HL-60 (cell line): ENCODE data around the gene POLA2.

Source experiments
- DNase-seq, 2 experiments: peaks; one replicate each; pipeline ENCODE4 v3.0.0-alpha.2; 2010 to 2020; ENCODE audit warnings: low read depth in 1 of 2, low spot score in 1 of 2
- H3K27ac ChIP-seq: fragments of 250-450 bp; sonication (Bioruptor Pico); replicated peaks from 2 replicates; pipeline ENCODE4 v1.5.1; 2020; ENCODE audit warnings: mild to moderate bottlenecking, moderate library complexity
- H3K27me3 ChIP-seq: fragments of 250-450 bp; sonication (Bioruptor Pico); 2 replicates; pipeline ENCODE4 v1.5.1; 2021; ENCODE audit warnings: mild to moderate bottlenecking, moderate library complexity; ENCODE audit not compliant: insufficient read depth, poor library complexity, severe bottlenecking
- H3K4me3 ChIP-seq: replicated peaks from 2 replicates; pipeline ENCODE4 v1.5.1; 2011; ENCODE audit warnings: mild to moderate bottlenecking, control low read depth, low read length; ENCODE audit not compliant: insufficient read depth
- CTCF ChIP-seq: IDR thresholded peaks from one replicate; pipeline ENCODE4 v1.5.1; 2011; ENCODE audit warnings: low read length, control low read depth, inconsistent platforms; ENCODE audit not compliant: insufficient read depth
- GABPA ChIP-seq: IDR thresholded peaks from 2 replicates; pipeline ENCODE4 v1.6.1; 2012; ENCODE audit warnings: low read depth
- POLR2AphosphoS5 ChIP-seq: IDR thresholded peaks from 2 replicates; pipeline ENCODE4 v1.6.1; 2012; ENCODE audit warnings: low read depth
- SPI1 ChIP-seq: IDR thresholded peaks from 2 replicates; pipeline ENCODE4 v1.6.1; 2012; ENCODE audit warnings: low read depth, mild to moderate bottlenecking, borderline replicate concordance
- TF ChIP-seq, protein P1 (sequence below): IDR thresholded peaks from 2 replicates; pipeline ENCODE4 v1.6.1; 2012; ENCODE audit warnings: low read depth; ENCODE audit not compliant: insufficient replicate concordance

POLA2 gene

DNA sequence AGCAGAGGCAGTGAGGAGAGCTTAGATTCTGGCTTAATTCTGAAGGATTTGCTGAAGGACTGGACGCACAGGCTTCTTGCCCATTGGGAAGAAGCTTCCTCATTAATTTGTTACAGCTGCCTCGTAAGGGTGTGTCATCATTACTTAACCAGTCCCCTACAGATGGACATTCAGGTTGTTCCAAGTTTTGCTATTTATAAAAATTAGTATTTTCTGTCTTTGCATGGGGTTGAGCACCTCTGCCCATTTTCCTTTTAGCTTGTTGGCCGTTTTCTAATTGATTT, 41.9 kb upstream of the POLA2 start:
- no peak overlapping the region for H3K4me3 ChIP-seq
- no peak overlapping the region for H3K27ac ChIP-seq
- H3K27me3 ChIP-seq, result no peaks in the 10 kb centered on the region
- TF ChIP-seq, protein P1, sequence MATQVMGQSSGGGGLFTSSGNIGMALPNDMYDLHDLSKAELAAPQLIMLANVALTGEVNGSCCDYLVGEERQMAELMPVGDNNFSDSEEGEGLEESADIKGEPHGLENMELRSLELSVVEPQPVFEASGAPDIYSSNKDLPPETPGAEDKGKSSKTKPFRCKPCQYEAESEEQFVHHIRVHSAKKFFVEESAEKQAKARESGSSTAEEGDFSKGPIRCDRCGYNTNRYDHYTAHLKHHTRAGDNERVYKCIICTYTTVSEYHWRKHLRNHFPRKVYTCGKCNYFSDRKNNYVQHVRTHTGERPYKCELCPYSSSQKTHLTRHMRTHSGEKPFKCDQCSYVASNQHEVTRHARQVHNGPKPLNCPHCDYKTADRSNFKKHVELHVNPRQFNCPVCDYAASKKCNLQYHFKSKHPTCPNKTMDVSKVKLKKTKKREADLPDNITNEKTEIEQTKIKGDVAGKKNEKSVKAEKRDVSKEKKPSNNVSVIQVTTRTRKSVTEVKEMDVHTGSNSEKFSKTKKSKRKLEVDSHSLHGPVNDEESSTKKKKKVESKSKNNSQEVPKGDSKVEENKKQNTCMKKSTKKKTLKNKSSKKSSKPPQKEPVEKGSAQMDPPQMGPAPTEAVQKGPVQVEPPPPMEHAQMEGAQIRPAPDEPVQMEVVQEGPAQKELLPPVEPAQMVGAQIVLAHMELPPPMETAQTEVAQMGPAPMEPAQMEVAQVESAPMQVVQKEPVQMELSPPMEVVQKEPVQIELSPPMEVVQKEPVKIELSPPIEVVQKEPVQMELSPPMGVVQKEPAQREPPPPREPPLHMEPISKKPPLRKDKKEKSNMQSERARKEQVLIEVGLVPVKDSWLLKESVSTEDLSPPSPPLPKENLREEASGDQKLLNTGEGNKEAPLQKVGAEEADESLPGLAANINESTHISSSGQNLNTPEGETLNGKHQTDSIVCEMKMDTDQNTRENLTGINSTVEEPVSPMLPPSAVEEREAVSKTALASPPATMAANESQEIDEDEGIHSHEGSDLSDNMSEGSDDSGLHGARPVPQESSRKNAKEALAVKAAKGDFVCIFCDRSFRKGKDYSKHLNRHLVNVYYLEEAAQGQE, result no peak
- no peak for TF ChIP-seq SPI1
- no peak for TF ChIP-seq POLR2AphosphoS5
- TF ChIP-seq CTCF, result no peak
- no peak for TF ChIP-seq GABPA
- no peak for DNase-seq

DNA sequence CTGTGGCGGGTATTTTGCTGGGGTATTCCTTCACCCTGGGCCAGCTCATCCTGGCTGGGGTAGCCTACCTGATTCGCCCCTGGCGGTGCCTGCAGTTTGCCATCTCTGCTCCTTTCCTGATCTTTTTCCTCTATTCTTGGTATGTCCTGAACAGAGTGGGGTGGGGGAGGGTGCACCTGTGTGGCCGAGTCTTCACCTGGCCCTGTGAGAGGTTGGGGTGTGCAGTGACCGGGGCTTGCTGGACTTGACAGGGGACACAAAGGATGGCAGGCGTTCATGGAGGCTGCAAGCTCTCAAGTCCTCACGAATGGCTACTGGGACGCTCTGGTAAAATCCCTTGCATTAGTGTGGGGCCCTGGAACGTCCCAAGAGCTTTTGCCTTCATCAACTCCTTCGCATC, 40.7 kb upstream of the POLA2 start:
- no peaks in the 10 kb centered on the region for H3K27me3 ChIP-seq
- TF ChIP-seq GABPA (no peak), SPI1 (no peak), POLR2AphosphoS5 (no peak), CTCF (no peak)
- TF ChIP-seq, protein P1, result no peak
- no peak for DNase-seq

DNA sequence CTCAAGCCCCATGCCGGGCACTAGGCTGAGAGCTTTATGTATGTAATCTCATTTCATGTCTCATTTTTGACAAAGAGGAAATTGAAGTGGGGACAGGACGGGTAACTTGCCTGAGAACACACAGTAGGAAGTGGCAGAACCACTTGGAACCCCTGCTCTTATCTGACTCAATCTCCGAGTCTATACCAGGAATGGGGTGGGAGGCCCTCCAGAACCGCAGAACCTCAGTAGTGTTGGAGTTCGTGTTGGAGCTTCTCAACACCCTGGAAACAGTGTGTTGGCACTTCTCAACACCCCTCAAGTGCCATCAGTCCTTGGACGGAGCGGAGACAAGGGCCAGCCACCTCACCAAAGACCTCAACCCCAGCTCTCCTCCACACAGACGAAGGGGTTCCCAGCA, 38.8 kb upstream of the POLA2 start:
- no peaks in the 10 kb centered on the region for H3K27me3 ChIP-seq
- TF ChIP-seq CTCF, result no peak
- no peak for TF ChIP-seq SPI1
- no peak for TF ChIP-seq POLR2AphosphoS5
- TF ChIP-seq, protein P1, result no peak
- TF ChIP-seq GABPA, result no peak
- peak in 1 of 2 experiments; percentile 31 for DNase-seq

More for the DNA sequence above, 40.7 kb upstream of the POLA2 start:
- Histone ChIP-seq H3K27ac (no peak overlapping the region), H3K4me3 (no peak overlapping the region)

More for the DNA sequence above, 38.8 kb upstream of the POLA2 start:
- no peak overlapping the region for H3K4me3 ChIP-seq
- H3K27ac ChIP-seq, result no peak overlapping the region
